ENCODE results near the gene TMEM167A. TPM values are rescaled to one million over a fixed set of nuclear protein-coding genes. Genes with fewer than 3 reads are reported as not detected.
A peak's percentile ranks its signal among the peaks of the same experiment; 100 is the strongest.

TMEM167A gene
- total RNA-seq, 1 experiment from 2014 or later, result 108 TPM

DNA sequence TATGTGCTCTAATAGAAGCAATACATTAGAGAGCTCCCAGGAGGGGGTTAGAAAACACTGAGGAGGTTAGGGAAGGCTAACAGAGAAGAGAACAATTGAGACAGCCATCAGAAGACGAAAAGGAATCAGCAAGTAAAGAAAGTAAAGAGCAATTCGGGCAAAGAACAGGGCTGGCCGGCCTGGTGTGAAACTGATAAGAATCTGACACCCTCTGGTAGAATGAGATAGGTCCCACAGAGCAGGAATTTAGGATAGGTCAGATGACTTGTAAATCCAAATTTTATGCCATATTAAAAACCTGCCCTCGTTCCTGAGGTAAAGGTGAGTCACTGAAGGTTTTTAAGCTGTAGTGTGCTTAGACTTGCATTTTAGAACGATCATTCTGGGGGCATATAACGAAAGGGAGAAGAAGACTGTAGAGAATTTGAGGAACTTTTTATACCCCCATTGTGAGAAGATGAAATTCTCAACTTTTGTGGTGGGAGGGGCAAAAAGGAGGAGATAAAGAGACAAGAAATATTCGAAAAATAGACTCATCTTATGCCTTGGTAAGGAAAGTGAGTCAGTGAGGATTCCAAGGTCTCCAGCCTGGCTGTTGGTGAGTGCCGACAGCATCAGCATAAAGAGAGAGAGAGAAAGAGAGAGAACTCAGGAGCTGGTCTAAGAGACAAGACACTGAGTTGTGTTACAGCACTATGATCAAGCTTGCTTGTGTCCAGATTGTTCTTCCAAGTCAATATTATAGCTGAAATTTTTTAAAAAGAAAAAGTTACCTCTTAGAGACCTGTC lies 51.3 kb downstream of the TMEM167A start:
- peak overlapping the region in 1 of 2 experiments; percentile 19; a peak in 3 of 4 replicates for H3K4me3 ChIP-seq (replicated peaks in 1 of 2; ENCODE audit: low read depth in 1 of 2, low read length in 2 of 2)
- no peaks in the 10 kb centered on the region for H3K9me2 ChIP-seq (ENCODE audit: insufficient read depth)
- H3K4me1 ChIP-seq (ENCODE audit: control insufficient read depth in 1 of 2, insufficient read depth in 2 of 2, low read length in 2 of 2), result peaks cover 2 to 27% of the 10 kb centered on the region in 2 experiments; a peak in 3 of 4 replicates
- intact Hi-C loops (cut with micrococcal nuclease), result no loop called here
- no peaks in the 10 kb centered on the region for H3K79me2 ChIP-seq (ENCODE audit: insufficient read depth, low read length)
- ChIA-PET CTCF (no interaction called here), POLR2A (no interaction called here), RAD21 (ENCODE audit: low non-redundant PET in 1 of 2, low total read pairs in 2 of 2, uncharacterized antibody in 2 of 2, unreplicated experiment in 2 of 2) (no interaction called here)
- DNase-seq (ENCODE audit: low read depth, low spot score), result peak; percentile 12
- BruUV-seq (replicated peaks), result no TSS peak
- no peaks in the 10 kb centered on the region for H3K9me3 ChIP-seq (ENCODE audit: control insufficient read depth in 1 of 2, insufficient read depth in 1 of 2, low read depth in 1 of 2, low read length in 2 of 2)
- ATAC-seq, result peak; percentile 69
- H4K20me1 ChIP-seq (ENCODE audit: insufficient read depth), result no peaks in the 10 kb centered on the region
- no peaks in the 10 kb centered on the region for H3K36me3 ChIP-seq (ENCODE audit: control insufficient read depth in 1 of 2, insufficient read depth in 2 of 2, low read length in 2 of 2)
- peak overlapping the region; percentile 56 for H3K4me2 ChIP-seq (ENCODE audit: low read length)
- no peak overlapping the region for H3K27ac ChIP-seq (ENCODE audit: low read depth, low read length)
- no peaks in the 10 kb centered on the region for H3K27me3 ChIP-seq (ENCODE audit: insufficient read depth, low read length)
- peak overlapping the region; percentile 63 for H2AFZ ChIP-seq (ENCODE audit: low read depth, low read length, poor library complexity, severe bottlenecking)
- peak; percentile 37 for TF ChIP-seq RAD21 (IDR thresholded peaks at IDR 0.05; ENCODE audit: low read depth)
- TF ChIP-seq ZFX (IDR thresholded peaks at IDR 0.05), result no peak
- TF ChIP-seq, protein P1, sequence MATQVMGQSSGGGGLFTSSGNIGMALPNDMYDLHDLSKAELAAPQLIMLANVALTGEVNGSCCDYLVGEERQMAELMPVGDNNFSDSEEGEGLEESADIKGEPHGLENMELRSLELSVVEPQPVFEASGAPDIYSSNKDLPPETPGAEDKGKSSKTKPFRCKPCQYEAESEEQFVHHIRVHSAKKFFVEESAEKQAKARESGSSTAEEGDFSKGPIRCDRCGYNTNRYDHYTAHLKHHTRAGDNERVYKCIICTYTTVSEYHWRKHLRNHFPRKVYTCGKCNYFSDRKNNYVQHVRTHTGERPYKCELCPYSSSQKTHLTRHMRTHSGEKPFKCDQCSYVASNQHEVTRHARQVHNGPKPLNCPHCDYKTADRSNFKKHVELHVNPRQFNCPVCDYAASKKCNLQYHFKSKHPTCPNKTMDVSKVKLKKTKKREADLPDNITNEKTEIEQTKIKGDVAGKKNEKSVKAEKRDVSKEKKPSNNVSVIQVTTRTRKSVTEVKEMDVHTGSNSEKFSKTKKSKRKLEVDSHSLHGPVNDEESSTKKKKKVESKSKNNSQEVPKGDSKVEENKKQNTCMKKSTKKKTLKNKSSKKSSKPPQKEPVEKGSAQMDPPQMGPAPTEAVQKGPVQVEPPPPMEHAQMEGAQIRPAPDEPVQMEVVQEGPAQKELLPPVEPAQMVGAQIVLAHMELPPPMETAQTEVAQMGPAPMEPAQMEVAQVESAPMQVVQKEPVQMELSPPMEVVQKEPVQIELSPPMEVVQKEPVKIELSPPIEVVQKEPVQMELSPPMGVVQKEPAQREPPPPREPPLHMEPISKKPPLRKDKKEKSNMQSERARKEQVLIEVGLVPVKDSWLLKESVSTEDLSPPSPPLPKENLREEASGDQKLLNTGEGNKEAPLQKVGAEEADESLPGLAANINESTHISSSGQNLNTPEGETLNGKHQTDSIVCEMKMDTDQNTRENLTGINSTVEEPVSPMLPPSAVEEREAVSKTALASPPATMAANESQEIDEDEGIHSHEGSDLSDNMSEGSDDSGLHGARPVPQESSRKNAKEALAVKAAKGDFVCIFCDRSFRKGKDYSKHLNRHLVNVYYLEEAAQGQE (IDR thresholded peaks at IDR 0.05; ENCODE audit: low read depth), result no peak
- no peak for TF ChIP-seq EGR1 (IDR thresholded peaks at IDR 0.05; ENCODE audit: low read depth)
- 0 out of 2 replicates have a peak overlapping the region, but pooled peaks have one; percentile 7 for H3K9ac ChIP-seq (ENCODE audit: low read length)

DNA sequence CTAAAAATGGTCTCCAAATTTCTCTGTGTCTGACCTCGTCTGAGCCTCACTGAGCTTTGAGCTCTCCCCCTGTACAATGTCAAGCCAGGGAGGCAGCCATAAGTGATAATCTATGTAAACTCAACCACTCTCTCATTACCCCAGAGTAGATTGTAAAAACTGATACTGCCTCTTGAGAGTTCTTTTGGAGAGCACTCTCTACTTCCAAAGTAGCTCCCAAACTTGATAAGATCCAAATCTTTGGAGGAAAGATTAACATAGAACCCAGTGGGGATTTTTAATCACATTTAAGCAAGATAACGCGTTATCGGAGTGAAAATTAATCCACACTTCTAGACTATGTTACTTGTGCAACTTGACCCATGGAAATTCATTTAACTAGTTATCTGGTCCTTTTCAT lies 54.9 kb downstream of the TMEM167A start:
- BruUV-seq (replicated peaks), result no TSS peak
- intact Hi-C loops (cut with micrococcal nuclease), result no loop called here
- H3K4me3 ChIP-seq (replicated peaks in 1 of 2; ENCODE audit: low read depth in 1 of 2, low read length in 2 of 2), result no peak overlapping the region
- ATAC-seq (no peak), DNase-seq (ENCODE audit: low read depth, low spot score) (no peak)
- H3K79me2 ChIP-seq (ENCODE audit: insufficient read depth, low read length), result no peaks in the 10 kb centered on the region
- no peaks in the 10 kb centered on the region for H3K36me3 ChIP-seq (ENCODE audit: control insufficient read depth in 1 of 2, insufficient read depth in 2 of 2, low read length in 2 of 2)
- H3K27ac ChIP-seq (ENCODE audit: low read depth, low read length), result no peak overlapping the region
- no peaks in the 10 kb centered on the region for H3K9me3 ChIP-seq (ENCODE audit: control insufficient read depth in 1 of 2, insufficient read depth in 1 of 2, low read depth in 1 of 2, low read length in 2 of 2)
- no peaks in the 10 kb centered on the region for H3K9me2 ChIP-seq (ENCODE audit: insufficient read depth)
- H3K27me3 ChIP-seq (ENCODE audit: insufficient read depth, low read length), result no peaks in the 10 kb centered on the region
- ChIA-PET POLR2A (no interaction called here), CTCF (no interaction called here), RAD21 (ENCODE audit: low non-redundant PET in 1 of 2, low total read pairs in 2 of 2, uncharacterized antibody in 2 of 2, unreplicated experiment in 2 of 2) (no interaction called here)
- no peak overlapping the region for H2AFZ ChIP-seq (ENCODE audit: low read depth, low read length, poor library complexity, severe bottlenecking)
- no peaks in the 10 kb centered on the region for H4K20me1 ChIP-seq (ENCODE audit: insufficient read depth)
- H3K9ac ChIP-seq (ENCODE audit: low read length), result no peak overlapping the region
- peaks cover 2 to 22% of the 10 kb centered on the region in 2 experiments; a peak in 3 of 4 replicates for H3K4me1 ChIP-seq (ENCODE audit: control insufficient read depth in 1 of 2, insufficient read depth in 2 of 2, low read length in 2 of 2)
- no peak overlapping the region for H3K4me2 ChIP-seq (ENCODE audit: low read length)
- no peak for TF ChIP-seq CEBPB (IDR thresholded peaks at IDR 0.05; ENCODE audit: low read depth)
- no peak for TF ChIP-seq EZH2 (IDR thresholded peaks at IDR 0.05)
- no peak for TF ChIP-seq POLR2A (IDR thresholded peaks at IDR 0.05; ENCODE audit: borderline replicate concordance, extremely low read depth, insufficient read depth, insufficient read length)
- no peak for TF ChIP-seq ZNF274 (IDR thresholded peaks at IDR 0.05; ENCODE audit: low read depth, low read length)
- TF ChIP-seq ELF1 (IDR thresholded peaks at IDR 0.05; ENCODE audit: borderline replicate concordance, low read depth), result no peak
- no peak for TF ChIP-seq ZFX (IDR thresholded peaks at IDR 0.05)
- no peak for TF ChIP-seq TCF7L2 (IDR thresholded peaks at IDR 0.05; ENCODE audit: borderline replicate concordance, extremely low read depth, insufficient read depth, insufficient read length)
- TF ChIP-seq YY1 (IDR thresholded peaks at IDR 0.05; ENCODE audit: extremely low read depth, insufficient replicate concordance, low read depth, low read length), result no peak
- TF ChIP-seq POLR2AphosphoS5 (IDR thresholded peaks at IDR 0.05; ENCODE audit: low read depth, low read length), result no peak
- TF ChIP-seq, protein P2, sequence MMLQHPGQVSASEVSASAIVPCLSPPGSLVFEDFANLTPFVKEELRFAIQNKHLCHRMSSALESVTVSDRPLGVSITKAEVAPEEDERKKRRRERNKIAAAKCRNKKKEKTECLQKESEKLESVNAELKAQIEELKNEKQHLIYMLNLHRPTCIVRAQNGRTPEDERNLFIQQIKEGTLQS (IDR thresholded peaks at IDR 0.05), result no peak
- no peak for TF ChIP-seq FOSL1 (IDR thresholded peaks at IDR 0.05; ENCODE audit: low read depth)
- TF ChIP-seq, protein P3, sequence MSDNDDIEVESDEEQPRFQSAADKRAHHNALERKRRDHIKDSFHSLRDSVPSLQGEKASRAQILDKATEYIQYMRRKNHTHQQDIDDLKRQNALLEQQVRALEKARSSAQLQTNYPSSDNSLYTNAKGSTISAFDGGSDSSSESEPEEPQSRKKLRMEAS (IDR thresholded peaks at IDR 0.05), result no peak
